HuH-7.5 (cell line): ENCODE data around the gene MAD1L1.
"Not testable (repeated sequence)": the region's sequence is repeated elsewhere in the genome, so short reads cannot be mapped to it uniquely, and the experiment has no call there.

Source experiments
- DNase-seq: peaks from one replicate; pipeline ENCODE4 v3.0.0; 2011; ENCODE audit warnings: low spot score

MAD1L1 gene

GRCh38 chr7:1831933-1832535 lies 400.7 kb downstream of the MAD1L1 start:
- DNase-seq = not testable (repeated sequence)

- DNase-seq = not testable (repeated sequence)
Observed at GRCh38 chr7:1831471-1831870, 401.3 kb downstream of the MAD1L1 start.

GRCh38 chr7:1829668-1830067 lies 403.1 kb downstream of the MAD1L1 start:
- DNase-seq = not testable (repeated sequence)

- DNase-seq = no peak
Observed at GRCh38 chr7:1829111-1829510, 403.6 kb downstream of the MAD1L1 start.

GRCh38 chr7:1828170-1828569 lies 404.6 kb downstream of the MAD1L1 start:
- DNase-seq = not testable (repeated sequence)

GRCh38 chr7:1827521-1827981 lies 405.2 kb downstream of the MAD1L1 start:
- DNase-seq = not testable (repeated sequence)

GRCh38 chr7:1826931-1827330 lies 405.8 kb downstream of the MAD1L1 start:
- not testable (repeated sequence) for DNase-seq

GRCh38 chr7:1825897-1826741 lies 406.6 kb downstream of the MAD1L1 start:
- DNase-seq = no peak

- not testable (repeated sequence) for DNase-seq
Observed at GRCh38 chr7:1825647-1825896, 407.2 kb downstream of the MAD1L1 start.

GRCh38 chr7:1824882-1825646 lies 407.7 kb downstream of the MAD1L1 start:
- not testable (repeated sequence) for DNase-seq

- DNase-seq = not testable (repeated sequence)
Observed at GRCh38 chr7:1824151-1824881, 408.4 kb downstream of the MAD1L1 start.

- DNase-seq = no peak
Observed at GRCh38 chr7:1823376-1824150, 409.2 kb downstream of the MAD1L1 start.

- DNase-seq = no peak
Observed at GRCh38 chr7:1819259-1819841, 413.4 kb downstream of the MAD1L1 start.

GRCh38 chr7:1818575-1819258 lies 414.0 kb downstream of the MAD1L1 start:
- no peak for DNase-seq

- no peak for DNase-seq
Observed at GRCh38 chr7:1817061-1817712, 415.6 kb downstream of the MAD1L1 start.

GRCh38 chr7:1816451-1816850 lies 416.3 kb downstream of the MAD1L1 start:
- DNase-seq = not testable (repeated sequence)

- DNase-seq = not testable (repeated sequence)
Observed at GRCh38 chr7:1815551-1816281, 417.0 kb downstream of the MAD1L1 start.

GRCh38 chr7:1815051-1815481 lies 417.7 kb downstream of the MAD1L1 start:
- DNase-seq = no peak
